CD4-positive, alpha-beta T cell treated with Interleukin-12 subunit alpha and Interleukin-12 subunit beta, for 1 hour (primary cell): Measurements from ENCODE around the gene AQP6.
A peak's percentile ranks its signal among the peaks of the same experiment; 100 is the strongest.

Source experiments
- DNase-seq: peaks from one replicate; pipeline ENCODE4 v3.0.0-alpha.2; 2020

Gene AQP6

DNA sequence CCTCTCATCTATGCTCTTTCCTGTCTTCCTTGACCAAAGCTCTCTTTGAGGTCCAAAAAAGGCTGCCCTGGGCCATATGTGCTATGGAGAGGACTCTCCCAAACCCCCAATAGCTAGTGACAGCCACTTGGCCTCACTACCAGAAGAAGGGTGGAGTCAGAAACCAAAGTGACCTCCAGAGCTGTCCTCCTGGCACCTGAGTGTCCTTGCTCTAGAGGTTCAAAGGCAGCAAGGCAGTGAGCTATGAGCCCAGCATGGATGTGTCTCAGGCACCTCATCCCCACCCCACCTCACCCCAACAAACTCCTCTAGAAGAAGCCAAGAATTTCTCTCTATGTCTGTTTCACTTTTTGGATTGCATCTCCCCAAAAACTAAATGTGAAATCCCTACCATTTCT, 15.2 kb upstream of the AQP6 start:
- no peak for DNase-seq

DNA sequence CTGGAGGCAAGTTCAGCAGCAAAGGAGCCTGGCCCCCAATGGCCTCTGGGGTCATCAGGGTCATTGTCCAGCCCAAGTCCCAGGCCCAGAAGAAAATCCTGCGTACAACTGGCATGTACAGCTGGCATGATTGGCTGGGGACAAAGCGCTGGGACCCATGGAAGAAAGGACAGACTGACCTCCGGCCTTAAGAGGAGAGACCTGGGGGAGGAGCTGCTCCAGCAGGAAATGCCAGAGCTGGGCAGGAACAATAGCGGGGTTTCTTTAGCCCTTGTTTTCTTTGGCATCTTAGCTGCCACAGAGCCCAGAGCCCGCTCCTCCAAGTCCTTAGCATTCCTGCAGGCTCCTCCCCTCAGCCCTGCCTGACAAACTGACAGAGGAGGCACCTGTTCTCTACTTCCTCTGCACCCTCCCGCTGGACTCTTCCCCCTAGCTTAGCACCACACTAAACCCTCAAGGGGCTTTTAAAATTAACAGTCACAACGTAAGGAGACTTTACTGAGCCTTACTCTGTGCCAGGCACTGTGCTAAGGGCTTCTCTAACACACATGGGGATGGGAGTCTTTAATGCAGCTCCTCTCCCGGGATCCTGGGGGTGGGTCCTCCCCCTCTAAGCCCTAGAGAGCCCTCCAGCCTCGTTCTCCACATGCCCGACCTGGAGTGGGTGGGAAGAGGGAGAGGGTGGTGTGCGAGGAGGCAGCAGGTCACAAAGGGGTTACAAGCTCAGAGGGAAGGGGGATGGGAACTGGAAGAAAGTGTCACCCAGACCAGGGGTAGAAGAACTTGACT, 12.9 kb upstream of the AQP6 start:
- no peak for DNase-seq

DNA sequence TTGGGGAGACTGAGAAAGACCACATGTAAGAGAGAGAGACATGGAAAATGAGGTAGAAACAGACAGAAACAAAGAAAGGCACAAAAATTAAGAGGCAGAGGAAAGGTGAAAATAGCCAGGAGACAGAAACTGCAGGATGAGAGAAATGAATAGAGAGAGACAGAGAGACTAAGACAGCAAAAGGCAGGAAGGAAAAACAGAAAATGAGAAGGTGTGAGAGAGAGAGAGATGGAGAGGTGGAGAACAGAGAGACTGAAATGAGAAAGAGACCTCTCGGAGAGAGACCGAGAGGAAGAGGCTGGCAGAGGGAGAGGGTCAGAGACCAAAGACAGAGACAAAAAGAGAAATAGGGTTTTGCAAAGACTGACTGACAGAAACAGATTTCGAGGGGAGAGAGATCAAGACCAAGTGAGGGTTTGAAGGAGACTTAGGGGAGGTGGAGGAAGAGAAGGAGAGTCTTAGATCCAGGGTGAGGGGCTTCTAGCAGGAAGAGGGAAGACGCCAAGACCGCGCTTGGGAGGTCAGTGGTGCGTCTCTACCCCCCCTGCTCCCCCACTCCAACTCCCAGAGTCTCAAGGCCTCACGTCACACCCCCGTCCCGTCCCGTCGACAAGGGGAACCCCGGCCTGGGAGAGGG, 12.2 kb upstream of the AQP6 start:
- DNase-seq = no peak

DNA sequence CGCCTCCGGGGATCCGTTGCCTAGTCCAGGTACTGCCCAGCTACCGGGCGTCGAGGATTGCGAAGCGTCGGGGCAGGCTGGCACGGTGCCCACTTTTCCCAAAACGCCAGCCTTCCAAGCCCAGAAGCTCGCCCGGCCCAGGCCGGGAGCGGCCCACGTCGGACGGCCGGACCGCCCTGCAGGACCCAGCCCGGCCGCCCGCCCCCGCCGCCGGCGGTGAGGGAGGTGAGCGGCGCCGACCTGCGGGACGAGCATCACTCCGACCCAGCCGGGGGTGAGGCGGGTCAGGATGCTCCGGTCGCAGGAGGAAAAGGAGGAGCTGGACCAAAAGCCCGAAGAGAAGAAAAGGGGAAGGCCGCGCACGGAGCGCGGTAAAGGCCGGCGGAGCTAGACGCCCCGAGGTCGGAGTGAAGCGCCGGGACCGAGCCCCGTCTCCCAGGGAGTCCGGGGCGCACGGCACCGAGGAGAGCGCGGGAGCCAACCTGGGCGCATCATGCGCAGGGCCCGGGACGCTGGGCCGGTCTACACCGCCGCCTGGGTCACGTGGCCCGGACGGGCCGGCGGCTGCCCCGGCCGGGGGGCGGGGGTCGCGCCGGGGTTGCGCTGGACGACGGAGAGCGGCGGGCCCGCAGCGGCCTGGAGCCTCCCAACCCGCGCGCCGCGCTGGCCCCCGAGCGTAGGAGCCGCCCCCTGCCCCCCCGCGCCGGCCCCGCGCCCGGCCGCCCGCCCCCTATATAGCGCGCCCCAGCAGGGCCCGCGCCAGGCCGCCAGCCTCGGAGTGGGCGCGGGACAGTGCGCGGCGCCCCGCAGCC, 11.4 kb upstream of the AQP6 start, which contains the start of gene AQP5:
AQP5 (plus strand) TSS at position 762 of the 812 bp plus-strand sequence. CDS start 146 bp downstream, outside the sequence.
- no peak for DNase-seq

DNA sequence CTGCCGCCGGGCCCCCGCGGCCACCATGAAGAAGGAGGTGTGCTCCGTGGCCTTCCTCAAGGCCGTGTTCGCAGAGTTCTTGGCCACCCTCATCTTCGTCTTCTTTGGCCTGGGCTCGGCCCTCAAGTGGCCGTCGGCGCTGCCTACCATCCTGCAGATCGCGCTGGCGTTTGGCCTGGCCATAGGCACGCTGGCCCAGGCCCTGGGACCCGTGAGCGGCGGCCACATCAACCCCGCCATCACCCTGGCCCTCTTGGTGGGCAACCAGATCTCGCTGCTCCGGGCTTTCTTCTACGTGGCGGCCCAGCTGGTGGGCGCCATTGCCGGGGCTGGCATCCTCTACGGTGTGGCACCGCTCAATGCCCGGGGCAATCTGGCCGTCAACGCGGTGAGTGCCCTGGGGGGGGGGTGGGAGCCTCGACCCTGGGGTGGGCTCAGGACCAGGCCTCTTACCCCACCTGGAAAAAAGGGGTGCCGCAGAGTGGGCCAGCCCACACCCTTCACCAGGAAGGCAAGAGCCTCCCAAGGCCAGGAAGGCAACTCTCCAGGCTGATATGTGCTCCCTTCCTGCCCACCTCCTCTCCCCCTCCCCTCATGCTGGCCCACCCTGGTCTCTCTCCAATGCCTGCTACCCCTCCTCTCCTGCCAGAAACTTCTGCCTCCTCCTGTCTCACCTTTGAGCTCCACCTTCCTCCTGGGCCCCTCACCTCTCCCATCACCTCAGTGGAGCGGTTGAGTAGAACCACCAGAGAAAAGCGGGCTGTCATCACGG, 10.6 kb upstream of the AQP6 start:
- no peak for DNase-seq

DNA sequence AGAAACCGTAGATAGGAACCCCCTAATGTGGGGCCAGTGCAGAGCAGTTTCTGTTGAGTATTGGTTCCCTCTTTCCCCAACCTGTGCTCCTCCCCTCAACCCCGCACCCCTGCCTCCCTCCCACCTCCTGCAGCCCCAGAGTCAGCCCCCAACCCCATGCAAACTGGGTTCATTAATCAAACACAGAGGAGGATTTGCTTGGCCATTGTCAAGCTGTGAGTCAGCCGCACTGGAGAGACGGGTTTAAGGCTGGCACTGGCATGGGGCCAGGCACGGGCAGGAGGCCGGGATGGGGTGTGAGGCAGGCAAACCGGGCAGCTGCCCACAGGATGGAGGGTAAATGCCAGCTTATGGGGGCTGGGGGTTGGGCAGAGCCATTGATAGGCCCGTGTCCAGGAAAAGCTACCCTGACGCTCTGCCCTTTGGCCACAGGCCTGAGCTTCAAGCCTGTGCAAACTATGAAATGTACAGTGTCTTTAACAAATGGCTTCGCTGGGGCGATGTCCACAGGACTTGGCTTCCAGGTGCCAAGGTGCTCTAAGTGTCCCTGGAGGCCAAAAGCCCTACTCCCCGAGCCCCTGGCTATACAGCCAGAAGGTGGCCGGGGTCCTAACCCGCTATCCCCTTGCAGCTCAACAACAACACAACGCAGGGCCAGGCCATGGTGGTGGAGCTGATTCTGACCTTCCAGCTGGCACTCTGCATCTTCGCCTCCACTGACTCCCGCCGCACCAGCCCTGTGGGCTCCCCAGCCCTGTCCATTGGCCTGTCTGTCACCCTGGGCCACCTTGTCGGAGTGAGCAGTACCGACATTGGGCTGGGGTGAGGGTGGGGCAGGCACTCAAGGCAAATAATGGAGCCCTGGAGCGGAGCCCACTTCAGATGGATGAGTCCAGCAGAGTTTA, 9.6 kb upstream of the AQP6 start:
- DNase-seq = no peak

DNA sequence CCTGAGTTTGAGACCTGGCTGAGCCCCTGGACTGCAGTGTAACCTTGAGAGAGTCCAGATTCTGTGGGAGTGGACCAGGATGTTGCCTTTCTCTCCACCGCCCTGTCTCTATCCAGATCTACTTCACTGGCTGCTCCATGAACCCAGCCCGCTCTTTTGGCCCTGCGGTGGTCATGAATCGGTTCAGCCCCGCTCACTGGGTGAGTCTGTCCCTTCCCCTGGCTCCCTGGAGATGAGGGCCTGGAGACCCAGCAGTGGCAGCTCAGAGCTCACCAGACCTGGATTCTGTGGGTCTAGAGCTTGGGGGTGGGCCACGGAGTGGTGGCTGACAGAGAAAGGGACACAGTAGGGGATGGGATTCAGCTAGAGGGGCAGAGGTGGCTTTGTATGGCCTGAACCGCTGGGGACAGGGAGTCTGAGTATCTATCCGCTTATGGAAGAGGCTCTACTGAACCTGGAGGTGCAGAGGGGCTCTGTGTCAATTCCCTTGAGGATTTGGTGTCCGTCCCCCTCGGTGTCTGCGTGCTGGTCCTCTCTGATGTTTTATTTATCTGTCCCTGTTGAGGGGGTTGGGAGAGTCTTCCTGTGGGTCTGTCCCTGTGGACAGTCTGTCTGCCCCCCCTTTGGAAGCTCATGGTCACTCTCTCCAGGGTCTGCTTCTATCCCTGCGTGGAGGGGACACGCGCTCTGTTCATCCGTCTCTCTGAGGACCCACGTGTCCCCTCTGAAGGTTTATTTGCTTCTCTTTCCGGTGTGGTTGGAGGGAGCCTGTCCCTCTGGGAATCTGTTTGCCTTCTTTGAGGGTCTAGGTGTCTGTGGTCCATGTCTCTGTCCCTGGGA, 8.6 kb upstream of the AQP6 start:
- no peak for DNase-seq

DNA sequence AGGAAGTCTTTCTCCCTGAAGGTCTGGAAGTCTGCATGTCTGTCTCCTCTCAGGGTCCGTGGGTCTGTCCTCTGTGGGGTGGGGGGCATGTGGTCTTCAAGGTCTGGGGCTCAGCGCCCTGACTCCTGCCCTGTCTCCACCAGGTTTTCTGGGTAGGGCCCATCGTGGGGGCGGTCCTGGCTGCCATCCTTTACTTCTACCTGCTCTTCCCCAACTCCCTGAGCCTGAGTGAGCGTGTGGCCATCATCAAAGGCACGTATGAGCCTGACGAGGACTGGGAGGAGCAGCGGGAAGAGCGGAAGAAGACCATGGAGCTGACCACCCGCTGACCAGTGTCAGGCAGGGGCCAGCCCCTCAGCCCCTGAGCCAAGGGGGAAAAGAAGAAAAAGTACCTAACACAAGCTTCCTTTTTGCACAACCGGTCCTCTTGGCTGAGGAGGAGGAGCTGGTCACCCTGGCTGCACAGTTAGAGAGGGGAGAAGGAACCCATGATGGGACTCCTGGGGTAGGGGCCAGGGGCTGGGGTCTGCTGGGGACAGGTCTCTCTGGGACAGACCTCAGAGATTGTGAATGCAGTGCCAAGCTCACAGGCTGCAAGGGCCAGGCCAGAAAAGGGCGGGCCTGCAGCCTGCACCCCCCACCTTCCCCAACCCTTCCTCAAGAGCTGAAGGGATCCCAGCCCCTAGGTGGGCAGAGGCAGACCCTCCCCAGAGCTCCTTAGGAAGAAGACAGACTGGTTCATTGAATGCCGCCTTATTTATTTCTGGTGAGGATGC, 7.7 kb upstream of the AQP6 start:
- DNase-seq = no peak

DNA sequence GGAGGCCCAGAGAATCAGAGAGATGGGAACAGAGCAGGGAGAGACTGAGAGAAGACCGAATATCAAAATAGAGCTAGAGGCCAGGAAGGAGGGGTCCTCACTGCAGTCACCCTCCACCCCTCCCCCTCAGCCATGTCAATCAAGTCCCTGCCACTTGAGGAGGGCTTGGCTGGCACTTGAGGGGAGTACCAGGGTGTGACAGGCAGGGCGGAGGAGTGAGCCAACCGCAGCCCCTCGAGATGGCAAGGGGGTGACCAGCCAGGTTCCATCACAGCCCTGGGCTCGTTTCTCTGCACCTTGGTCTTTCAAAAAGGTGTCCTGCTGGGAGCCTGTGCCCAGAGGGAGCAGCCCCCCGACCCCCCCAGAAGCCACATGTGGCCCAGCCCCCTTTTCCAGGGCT, 6.9 kb upstream of the AQP6 start:
- DNase-seq = no peak

DNA sequence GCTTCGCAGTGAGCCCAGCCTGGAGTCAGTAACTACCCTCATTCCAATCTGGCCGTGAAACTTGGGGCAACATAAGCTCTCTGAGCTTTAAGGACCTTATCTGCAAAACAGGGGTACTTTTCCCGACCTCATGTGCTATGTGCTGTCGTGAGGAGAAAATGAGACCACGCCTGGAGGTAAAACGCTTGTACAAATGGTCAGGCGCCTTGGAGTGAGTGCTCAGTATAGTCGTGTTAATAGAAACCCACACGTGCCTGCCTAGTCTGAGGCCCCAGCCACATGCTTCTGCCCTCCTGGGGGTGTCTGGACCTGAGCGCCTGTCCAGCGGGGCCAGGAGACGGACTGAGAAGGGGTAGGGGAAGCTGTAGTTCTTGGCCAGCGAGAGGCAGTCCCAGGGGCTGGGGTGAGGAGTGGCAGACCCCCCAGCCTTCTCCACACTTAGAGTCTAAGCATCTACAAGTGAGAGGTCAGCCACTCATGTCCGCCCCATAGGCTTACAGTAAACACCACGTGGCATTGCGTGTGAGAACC, 6.2 kb upstream of the AQP6 start:
- DNase-seq = no peak

DNA sequence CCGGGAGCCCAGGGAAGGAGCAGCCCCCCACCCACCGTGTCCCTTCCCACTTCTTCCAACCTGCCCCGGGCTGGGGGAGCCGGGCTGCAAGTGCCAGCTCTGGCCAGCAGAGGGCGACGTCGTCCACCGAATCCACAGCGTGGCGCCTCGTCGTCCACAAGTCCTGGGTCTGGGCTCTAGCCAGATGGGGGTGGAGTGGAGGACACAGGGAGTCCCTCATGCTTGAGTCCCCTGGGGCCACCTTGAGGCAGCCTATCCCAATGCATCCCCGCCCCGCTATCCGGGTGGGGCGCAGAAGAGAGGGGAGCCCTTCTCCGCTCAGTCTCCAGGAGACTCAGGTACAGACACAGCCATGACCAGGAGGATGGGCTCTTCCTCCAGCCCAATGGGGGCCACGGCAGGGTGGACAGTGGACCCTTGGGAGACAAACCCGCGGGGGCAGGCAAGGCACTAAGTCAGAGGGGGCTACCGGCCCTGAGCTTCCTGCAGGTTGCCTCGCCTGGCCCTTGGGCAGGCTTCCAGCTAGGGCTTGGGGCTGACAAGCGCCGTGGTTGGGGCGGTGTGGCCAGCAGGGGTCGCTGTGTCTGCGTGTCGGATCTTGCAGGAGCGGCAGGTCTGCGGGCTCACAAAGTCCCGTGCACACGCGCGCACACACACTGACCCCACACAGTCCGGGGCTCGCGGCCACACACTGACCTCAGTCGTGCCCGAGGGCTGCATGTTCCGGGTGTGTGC, 5.5 kb upstream of the AQP6 start:
- DNase-seq = peak; percentile 89

DNA sequence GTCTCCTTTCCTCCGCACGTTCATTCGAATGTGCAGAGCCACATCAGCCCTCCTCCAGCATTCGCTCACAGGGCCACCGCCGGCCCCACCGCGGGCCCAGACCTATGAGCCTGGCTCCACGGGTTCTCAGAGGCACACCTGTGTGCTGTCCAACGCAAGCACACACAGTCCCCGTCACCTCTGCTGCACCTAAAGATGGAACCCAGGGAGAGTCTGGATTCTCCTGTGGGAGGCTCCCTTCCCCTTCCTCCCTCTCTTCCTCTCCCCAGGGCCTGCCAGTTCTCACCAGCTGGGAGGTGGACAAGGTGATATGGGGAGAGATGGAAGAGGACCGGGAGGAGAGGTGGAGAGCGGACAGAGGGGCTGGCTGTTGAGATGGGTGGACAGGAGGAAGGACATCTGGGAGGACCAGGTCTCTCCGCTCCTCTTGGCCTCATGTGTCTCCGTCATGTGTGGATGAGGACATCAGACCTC, 4.9 kb upstream of the AQP6 start:
- no peak for DNase-seq

DNA sequence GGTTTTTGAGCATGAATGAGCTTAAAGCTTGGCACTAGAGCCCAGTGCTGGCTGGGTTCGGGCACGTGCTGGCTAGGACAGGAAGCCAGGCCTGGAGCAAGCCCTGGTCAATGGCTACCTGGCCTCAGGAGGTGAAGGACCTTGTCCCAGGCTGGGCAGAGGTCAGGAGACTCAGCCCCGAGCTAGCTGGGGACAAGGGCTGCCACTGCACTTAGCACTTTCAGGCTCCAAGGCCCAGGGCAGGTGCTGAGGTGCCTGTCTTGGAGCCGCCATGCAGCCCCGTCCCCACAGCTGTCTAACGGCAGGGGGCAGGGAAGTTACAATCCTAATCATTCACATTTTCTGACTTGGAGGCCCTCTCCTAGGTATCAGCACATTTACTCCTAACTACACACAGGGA, 4.3 kb upstream of the AQP6 start:
- no peak for DNase-seq

DNA sequence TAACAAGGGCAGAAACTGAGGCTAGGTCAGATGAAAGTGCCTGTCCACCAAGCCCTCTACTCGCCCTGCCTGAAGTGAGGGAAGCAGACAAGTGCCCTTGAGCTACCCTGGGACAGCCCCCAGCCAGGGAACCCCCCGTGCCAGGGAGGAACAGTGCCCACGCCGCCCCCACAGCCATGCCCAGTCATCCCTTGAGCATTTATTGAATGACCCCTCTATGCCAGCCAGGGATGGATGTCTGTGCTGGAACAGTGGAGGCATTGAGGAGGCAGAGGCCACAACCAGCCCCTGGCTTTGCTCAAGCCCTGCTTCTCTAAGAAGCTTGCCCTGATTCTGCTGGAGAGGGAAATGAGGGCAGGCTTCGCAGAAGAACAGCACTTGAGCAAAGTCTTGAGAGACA, 3.7 kb upstream of the AQP6 start:
- DNase-seq = no peak

DNA sequence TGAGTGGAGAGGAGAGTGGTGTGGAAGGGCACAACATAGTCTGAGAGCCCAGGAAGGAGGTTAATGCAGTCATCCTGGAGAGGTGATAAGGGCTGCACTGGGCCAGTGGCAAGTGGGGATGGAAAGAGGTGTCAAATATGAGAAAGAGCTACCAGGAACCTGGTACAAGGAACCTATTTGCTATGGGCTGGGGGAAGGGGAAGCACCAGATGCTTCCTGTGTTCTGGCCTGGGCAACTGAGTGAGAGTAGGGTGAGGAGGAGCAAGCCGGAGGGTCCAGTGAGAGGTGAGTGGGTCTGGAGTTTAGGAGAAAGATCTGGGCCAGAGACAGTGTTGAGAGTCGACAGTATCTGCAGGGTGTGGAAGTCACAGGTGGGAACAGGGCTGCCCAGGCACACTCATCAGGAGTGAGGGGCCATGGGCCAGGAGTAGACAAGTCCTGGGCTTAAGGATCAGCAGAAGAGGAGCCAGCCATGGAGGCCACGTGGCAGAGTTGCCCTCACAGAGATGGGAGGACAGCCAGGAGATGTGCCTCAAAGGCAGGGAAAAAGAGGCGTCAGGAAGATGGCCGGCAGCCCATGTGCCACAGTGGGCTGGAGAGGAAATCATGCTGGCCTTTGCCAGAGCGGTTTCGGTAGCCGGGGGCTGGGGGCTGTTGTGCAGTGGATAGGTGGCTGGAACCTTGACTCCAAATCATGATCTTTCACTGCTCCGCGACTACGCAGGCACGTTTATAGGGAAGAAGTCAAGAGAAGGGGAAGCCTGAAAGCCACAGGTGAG, 2.9 kb upstream of the AQP6 start:
- no peak for DNase-seq

DNA sequence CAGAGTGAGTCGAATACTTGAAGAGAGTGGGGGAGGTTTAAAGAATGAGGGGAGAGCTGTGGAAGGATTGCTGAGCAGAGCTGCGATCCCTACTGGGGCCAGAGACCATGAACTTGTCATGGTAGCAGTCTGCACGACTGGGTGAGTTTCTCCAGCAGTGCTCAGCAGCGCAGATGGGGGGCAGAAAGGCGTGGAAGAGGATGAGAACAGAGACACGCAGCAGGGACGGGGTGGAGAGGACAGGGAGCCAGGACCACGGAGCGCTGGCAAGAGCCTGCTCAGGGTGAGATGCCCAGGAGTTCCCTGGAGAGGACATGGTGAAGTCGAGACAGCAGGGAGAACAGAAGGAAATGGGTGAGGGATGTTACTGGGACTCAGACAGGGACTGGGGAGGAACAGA, 2.1 kb upstream of the AQP6 start:
- no peak for DNase-seq

DNA sequence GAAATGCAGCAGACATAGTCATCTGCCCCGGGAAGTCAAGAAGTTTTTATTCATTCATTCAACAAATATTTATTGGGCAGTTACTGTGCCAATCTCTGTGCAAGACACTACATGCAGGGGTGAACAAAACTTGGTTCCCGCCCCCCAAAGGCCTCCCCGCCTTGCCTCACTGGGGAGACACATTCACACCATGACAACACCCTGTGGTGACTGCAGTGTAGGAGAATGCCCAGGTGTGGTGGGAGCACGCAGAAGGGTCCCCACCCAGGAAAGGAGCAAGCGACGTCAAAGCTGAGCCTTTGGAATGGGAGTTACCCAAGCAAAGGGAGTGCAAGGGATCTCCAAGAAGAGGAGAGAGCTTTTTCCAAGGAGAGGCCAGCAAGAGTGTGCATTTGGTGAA, 1.6 kb upstream of the AQP6 start:
- no peak for DNase-seq

DNA sequence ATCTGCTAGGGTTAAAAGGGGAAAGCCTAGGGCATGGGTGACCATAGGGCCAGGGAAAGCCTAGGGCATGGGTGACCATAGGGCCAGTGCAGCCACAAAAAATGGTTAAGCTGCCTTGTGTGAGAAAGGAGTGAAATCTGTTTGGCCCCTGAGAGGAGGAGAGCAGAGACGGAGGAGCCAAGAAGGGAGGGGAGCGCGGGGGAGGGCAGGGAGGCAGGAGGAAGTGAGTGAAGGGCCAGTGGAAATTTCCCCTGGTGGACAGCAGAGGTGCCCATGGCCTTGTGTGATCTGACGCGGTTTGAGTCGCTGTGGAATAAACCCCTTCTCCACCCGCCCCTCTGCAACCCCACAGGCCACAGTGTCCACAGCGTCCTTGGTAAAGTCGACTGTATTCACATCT, 618 bp upstream of the AQP6 start:
- DNase-seq = no peak
